Vagina (tissue), 2 donors: ENCODE measurements around the gene COL9A3.

ENCODE experiments used
- POLR2A ChIP-seq, 2 donors: fragments of 450-650 bp; IDR thresholded peaks; one replicate each; pipeline ENCODE4 v1.6.1; 2017; ENCODE audit warnings: antibody characterized with exemption in 2 of 2, mild to moderate bottlenecking in 2 of 2, moderate library complexity in 2 of 2
- POLR2AphosphoS5 ChIP-seq, 2 donors: sonication (generic); formaldehyde crosslinking; IDR thresholded peaks; one replicate each; pipeline ENCODE4 v1.9.0; 2017; ENCODE audit warnings: antibody characterized with exemption in 2 of 2, mild to moderate bottlenecking in 2 of 2, low read depth in 1 of 2; ENCODE audit not compliant: insufficient read depth in 1 of 2
- TF ChIP-seq, protein P1 (sequence below), 3 experiments: fragments of 450-650 bp in 2 of 3; fragments of 200-600 bp in 1 of 3; sonication (generic) in 1 of 3; IDR thresholded peaks; one replicate each; pipeline ENCODE4 v1.5.1; 2017 to 2019; ENCODE audit warnings: antibody characterized with exemption in 3 of 3, mild to moderate bottlenecking in 2 of 3, moderate library complexity in 2 of 3

DNA sequence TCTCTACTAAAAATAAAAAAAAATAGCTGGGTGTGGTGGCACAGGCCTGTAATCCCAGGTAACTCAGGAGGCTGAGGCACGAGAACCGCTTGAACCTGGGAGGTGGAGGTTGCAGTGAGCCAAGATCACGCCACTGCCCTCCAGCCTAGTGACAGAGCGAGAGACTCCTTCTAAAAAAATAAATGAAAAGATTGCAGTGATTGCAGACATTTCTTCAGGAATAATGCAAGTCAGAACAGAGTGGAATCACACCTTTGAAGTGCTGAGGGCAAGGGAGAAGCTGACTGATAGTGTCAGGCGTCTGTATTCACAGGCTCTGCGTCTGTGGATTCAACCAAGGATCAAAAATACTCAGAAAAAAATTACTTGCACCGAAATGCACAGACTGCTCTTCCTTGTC is 47.4 kb downstream of the COL9A3 start:
- TF ChIP-seq, protein P1, sequence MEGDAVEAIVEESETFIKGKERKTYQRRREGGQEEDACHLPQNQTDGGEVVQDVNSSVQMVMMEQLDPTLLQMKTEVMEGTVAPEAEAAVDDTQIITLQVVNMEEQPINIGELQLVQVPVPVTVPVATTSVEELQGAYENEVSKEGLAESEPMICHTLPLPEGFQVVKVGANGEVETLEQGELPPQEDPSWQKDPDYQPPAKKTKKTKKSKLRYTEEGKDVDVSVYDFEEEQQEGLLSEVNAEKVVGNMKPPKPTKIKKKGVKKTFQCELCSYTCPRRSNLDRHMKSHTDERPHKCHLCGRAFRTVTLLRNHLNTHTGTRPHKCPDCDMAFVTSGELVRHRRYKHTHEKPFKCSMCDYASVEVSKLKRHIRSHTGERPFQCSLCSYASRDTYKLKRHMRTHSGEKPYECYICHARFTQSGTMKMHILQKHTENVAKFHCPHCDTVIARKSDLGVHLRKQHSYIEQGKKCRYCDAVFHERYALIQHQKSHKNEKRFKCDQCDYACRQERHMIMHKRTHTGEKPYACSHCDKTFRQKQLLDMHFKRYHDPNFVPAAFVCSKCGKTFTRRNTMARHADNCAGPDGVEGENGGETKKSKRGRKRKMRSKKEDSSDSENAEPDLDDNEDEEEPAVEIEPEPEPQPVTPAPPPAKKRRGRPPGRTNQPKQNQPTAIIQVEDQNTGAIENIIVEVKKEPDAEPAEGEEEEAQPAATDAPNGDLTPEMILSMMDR (IDR thresholded peaks at IDR 0.05): no peak
- TF ChIP-seq POLR2A (IDR thresholded peaks at IDR 0.05) (no peak), POLR2AphosphoS5 (IDR thresholded peaks at IDR 0.05; ENCODE audit: insufficient read depth in 1 of 2, low read depth in 1 of 2) (no peak)
